Lower leg skin (tissue), 4 donors: ENCODE measurements around the gene SFSWAP. TPM values are rescaled to one million over a fixed set of nuclear protein-coding genes. Genes with fewer than 3 reads are reported as not detected.

Experiments
- DNase-seq, 2 donors: peaks; one replicate each; pipeline ENCODE4 v3.0.0-alpha.2; 2019; ENCODE audit warnings: low spot score in 2 of 2
- H3K4me3 ChIP-seq: fragments of 200-600 bp; sonication (generic); 2 replicates; pipeline ENCODE4 v1.5.1; 2017; ENCODE audit warnings: mild to moderate bottlenecking, low read depth; ENCODE audit not compliant: poor library complexity, severe bottlenecking
- CTCF ChIP-seq, 3 donors: fragments of 450-650 bp; IDR thresholded peaks; one replicate each; pipeline ENCODE4 v1.5.1; 2016; ENCODE audit warnings: antibody characterized with exemption in 3 of 3, mild to moderate bottlenecking in 3 of 3, moderate library complexity in 2 of 3
- POLR2A ChIP-seq, 2 donors: fragments of 450-650 bp; IDR thresholded peaks; one replicate each; pipeline ENCODE4 v1.6.1; 2016 to 2017; ENCODE audit warnings: antibody characterized with exemption in 2 of 2, mild to moderate bottlenecking in 1 of 2, moderate library complexity in 1 of 2
- WGBS, 2 donors: methylation state at CpG; one replicate each; pipeline ENCODE4 v1.1.5; 2018; 5-methylcytosine and 5-hydroxymethylcytosine counted together
- intact Hi-C: fragments of 100-400 bp; cut with DNase I; formaldehyde crosslinking; loops from one replicate; pipeline ENCODE4 v1.15.0; 2023; ENCODE audit warnings: low total_unique reads
- total RNA-seq, 4 donors: library from RNA; depleted of rRNA; stranded (reverse); fragments of >200 nt; gene quantifications; one replicate each; pipeline ENCODE4 v1.1.0, GENCODE V29; 2016

The SFSWAP gene
- total RNA-seq, 4 donors from 2014 or later: 31.0 to 56.3 (median 38.5) TPM

GRCh38 chr12:131831635-131832041, 120.7 kb downstream of the SFSWAP start:
- no peak overlapping the region for H3K4me3 ChIP-seq
- intact Hi-C loops: no loop called here
- TF ChIP-seq CTCF (IDR thresholded peaks at IDR 0.05): no peak
- no peak for TF ChIP-seq POLR2A (IDR thresholded peaks at IDR 0.05)
- peak in 1 of 2 donors; percentile 85 for DNase-seq
- 13 to 24% methylated on average over 5 to 10 of the region's 16 CpGs for WGBS, 2 donors

GRCh38 chr12:131832321-131833231, 121.7 kb downstream of the SFSWAP start:
- intact Hi-C loops: no loop called here
- WGBS, 2 donors: 26 to 30% methylated on average over 30 of the region's 31 CpGs
- no peak for DNase-seq
- H3K4me3 ChIP-seq: no peak overlapping the region
- TF ChIP-seq POLR2A (IDR thresholded peaks at IDR 0.05) (no peak), CTCF (IDR thresholded peaks at IDR 0.05) (no peak)

- DNase-seq: no peak
- H3K4me3 ChIP-seq: no peak overlapping the region
- TF ChIP-seq CTCF (IDR thresholded peaks at IDR 0.05): no peak
- no peak for TF ChIP-seq POLR2A (IDR thresholded peaks at IDR 0.05)
- WGBS, 2 donors: 72 to 75% methylated on average over 23 of the region's 23 CpGs
- intact Hi-C loops: no loop called here
Measured at GRCh38 chr12:131833288-131833895, 122.5 kb downstream of the SFSWAP start.

- no peak overlapping the region for H3K4me3 ChIP-seq
- 41 to 49% methylated on average over 14 to 17 of the region's 23 CpGs for WGBS, 2 donors
- intact Hi-C loops: no loop called here
- DNase-seq: no peak
- TF ChIP-seq POLR2A (IDR thresholded peaks at IDR 0.05) (no peak), CTCF (IDR thresholded peaks at IDR 0.05) (no peak)
Measured at GRCh38 chr12:131833896-131834641, 123.2 kb downstream of the SFSWAP start.

GRCh38 chr12:131834798-131835615, 124.1 kb downstream of the SFSWAP start:
- intact Hi-C loops: no loop called here
- DNase-seq: no peak
- TF ChIP-seq POLR2A (IDR thresholded peaks at IDR 0.05): no peak
- 44 to 56% methylated on average over 18 to 20 of the region's 20 CpGs for WGBS, 2 donors
- H3K4me3 ChIP-seq: no peak overlapping the region
